B cell (primary cell): Measurements from ENCODE around the gene COPB1. TPM values are rescaled to one million over a fixed set of nuclear protein-coding genes. Genes with fewer than 3 reads are reported as not detected.

Experiments
- ATAC-seq: fragments of 200-7000 bp; cut with Tn5 transposase; one replicate; pipeline ENCODE4 v1.10.0; 2021; ENCODE audit warnings: low read depth, mild to moderate bottlenecking, moderate number of reproducible peaks, moderate library complexity
- CTCF ChIA-PET: fragments of 350-600 bp; sonication (Branson Sonifier 250); formaldehyde crosslinking; loops from one replicate; lab custom pipeline; 2021; ENCODE audit warnings: antibody characterized with exemption, inconsistent platforms; lab: Charles Lee
- POLR2A ChIA-PET: fragments of 350-600 bp; sonication (Branson Sonifier 250); formaldehyde crosslinking; loops from one replicate; lab custom pipeline; 2021; ENCODE audit warnings: antibody characterized with exemption; lab: Charles Lee
- DNase-seq: peaks from one replicate; pipeline ENCODE4 v3.0.0; 2013
- H2AFZ ChIP-seq: 2 replicates; pipeline ENCODE4 v1.6.1; 2012; ENCODE audit warnings: mild to moderate bottlenecking, low read depth, low read length; ENCODE audit not compliant: insufficient read depth, poor library complexity, severe bottlenecking
- H3K27ac ChIP-seq, 2 donors: 1 replicate in 1 of 2; 2 replicates in 1 of 2; pipeline ENCODE4 v1.5.1; 2012 to 2013; ENCODE audit warnings: low read length in 2 of 2, mild to moderate bottlenecking in 2 of 2, moderate library complexity in 1 of 2
- H3K27me3 ChIP-seq, 4 experiments: fragments of 200-600 bp in 1 of 4; sonication (generic) in 1 of 4; replicated peaks in 1 of 4; 1 replicate in 2 of 4; 2 replicates in 2 of 4; pipeline versions ENCODE4 v1.6.1 to v1.7.0; 2013 to 2016; ENCODE audit warnings: low read length in 3 of 4, mild to moderate bottlenecking in 2 of 4, mixed read lengths in 1 of 4, moderate library complexity in 1 of 4; ENCODE audit not compliant: insufficient read depth in 4 of 4, control insufficient read depth in 3 of 4; ENCODE audit errors: control extremely low read depth in 1 of 4
- H3K36me3 ChIP-seq, 2 experiments: replicated peaks in 1 of 2; 1 replicate in 1 of 2; 2 replicates in 1 of 2; pipeline versions ENCODE4 v1.6.1 to v1.7.1; 2013; ENCODE audit warnings: low read length in 1 of 2; ENCODE audit not compliant: insufficient read depth in 2 of 2, control insufficient read depth in 1 of 2; ENCODE audit errors: control extremely low read depth in 1 of 2, extremely low read depth in 1 of 2
- H3K4me1 ChIP-seq, 2 donors: fragments of 200-600 bp in 1 of 2; sonication (generic) in 1 of 2; 1 replicate in 1 of 2; 2 replicates in 1 of 2; pipeline versions ENCODE4 v1.5.1 to v1.6.1; 2013 to 2017; ENCODE audit warnings: low read length in 2 of 2; ENCODE audit not compliant: control insufficient read depth in 2 of 2, insufficient read depth in 2 of 2
- H3K4me2 ChIP-seq: replicated peaks from 2 replicates; pipeline ENCODE3; 2012; ENCODE audit warnings: mild to moderate bottlenecking, low read depth, low read length; ENCODE audit not compliant: poor library complexity, severe bottlenecking
- H3K4me3 ChIP-seq, 5 experiments: fragments of 200-600 bp in 1 of 5; sonication (generic) in 1 of 5; 1 replicate in 3 of 5; 2 replicates in 2 of 5; pipeline versions ENCODE4 v1.5.1 to v1.7.0; 2011 to 2016; ENCODE audit warnings: low read length in 4 of 5, mild to moderate bottlenecking in 4 of 5, low read depth in 2 of 5, control low read depth in 1 of 5, moderate library complexity in 1 of 5; ENCODE audit not compliant: insufficient read depth in 1 of 5; ENCODE audit errors: control extremely low read depth in 1 of 5, extremely low read depth in 1 of 5
- H3K79me2 ChIP-seq: fragments of 200-600 bp; sonication (generic); one replicate; pipeline ENCODE4 v1.6.0; 2016; ENCODE audit warnings: low read length; ENCODE audit not compliant: control insufficient read depth, insufficient read depth
- H3K9ac ChIP-seq: fragments of 200-600 bp; sonication (generic); 2 replicates; pipeline ENCODE4 v1.6.1; 2017; ENCODE audit warnings: mild to moderate bottlenecking, low read length, moderate library complexity
- H3K9me3 ChIP-seq, 3 donors: one replicate each; pipeline versions ENCODE4 v1.6.1 to v1.7.1; 2013; ENCODE audit warnings: low read length in 2 of 3; ENCODE audit not compliant: control insufficient read depth in 2 of 3, insufficient read depth in 1 of 3; ENCODE audit errors: control extremely low read depth in 1 of 3
- H4K20me1 ChIP-seq: 2 replicates; pipeline ENCODE4 v1.6.0; 2012; ENCODE audit warnings: mild to moderate bottlenecking, low read length; ENCODE audit not compliant: insufficient read depth, control insufficient read depth, poor library complexity, severe bottlenecking
- H3K27ac Mint-ChIP-seq: one replicate; pipeline ENCODE4 v1.8.0; 2021; ENCODE audit warnings: mixed read lengths
- H3K27me3 Mint-ChIP-seq: one replicate; pipeline ENCODE4 v1.8.0; 2021; ENCODE audit warnings: mixed read lengths
- H3K4me1 Mint-ChIP-seq: one replicate; pipeline ENCODE4 v1.8.0; 2021; ENCODE audit warnings: mixed read lengths
- H3K4me3 Mint-ChIP-seq: one replicate; pipeline ENCODE4 v1.8.0; 2021; ENCODE audit warnings: mixed read lengths
- H3K9me3 Mint-ChIP-seq: one replicate; pipeline ENCODE4 v1.8.0; 2022; ENCODE audit warnings: mixed read lengths; ENCODE audit not compliant: insufficient read depth
- EZH2 ChIP-seq: IDR thresholded peaks from 2 replicates; pipeline ENCODE4 v1.6.1; 2012; ENCODE audit warnings: borderline replicate concordance, low read depth, mild to moderate bottlenecking, moderate library complexity, low read length; ENCODE audit not compliant: insufficient read depth, poor library complexity, severe bottlenecking
- WGBS: methylation state at CpG from one replicate; pipeline ENCODE4 v1.1.5; 2013; ENCODE audit warnings: missing lambda C conversion rate; ENCODE audit not compliant: insufficient coverage; 5-methylcytosine and 5-hydroxymethylcytosine counted together
- intact Hi-C: fragments of 100-400 bp; cut with micrococcal nuclease; formaldehyde crosslinking; loops from one replicate; pipeline ENCODE4 v1.10.0; 2022
- polyA plus RNA-seq: library from polyadenylated mRNA; depleted of rRNA; stranded (reverse); fragments of >200 nt; gene quantifications from 2 replicates; pipeline ENCODE4 v1.2.3, GENCODE V29; 2012
- total RNA-seq, 2 donors: library from RNA; stranded (reverse); fragments of 120-200 nt in 1 of 2; gene quantifications; 1 replicate in 1 of 2; 2 replicates in 1 of 2; pipeline versions ENCODE4 v1.2.3 to v1.2.4, GENCODE V29; 2013 to 2022
- TF ChIP-seq, protein P1 (sequence below): fragments of 200-600 bp; IDR thresholded peaks from one replicate; pipeline ENCODE4 v1.8.0; 2022; ENCODE audit warnings: antibody characterized with exemption, mild to moderate bottlenecking

COPB1 gene
- total and polyA plus RNA-seq, 2 donors (not counting 1 experiment from before 2014, with no cell fraction given), result 32.0 to 80.2 TPM

GRCh38 chr11:14420223-14420622 is 79.4 kb downstream of the COPB1 start:
- Histone ChIP-seq H3K9ac (no peak overlapping the region), H3K4me3 (no peak overlapping the region), H3K4me2 (no peak overlapping the region), H3K27ac (no peak overlapping the region), H3K9me3 (no peaks in the 10 kb centered on the region), H4K20me1 (no peaks in the 10 kb centered on the region), H3K36me3 (no peaks in the 10 kb centered on the region), H3K27me3 (peaks cover 0 to 3% (median 0%) of the 10 kb centered on the region in 4 experiments), H3K4me1 (peaks cover 12 to 18% of the 10 kb centered on the region in 2 donors), H3K79me2 (peaks cover 5% of the 10 kb centered on the region), H2AFZ (no peak overlapping the region)
- DNase-seq, result no peak
- intact Hi-C loops, result no loop called here
- no peak for ATAC-seq
- Mint-ChIP-seq H3K27me3 (no peaks in the 10 kb centered on the region), H3K27ac (no peak overlapping the region), H3K9me3 (no peaks in the 10 kb centered on the region), H3K4me1 (peaks cover 2% of the 10 kb centered on the region), H3K4me3 (no peak overlapping the region)
- 100% methylated on average over 2 of the region's 3 CpGs for WGBS
- POLR2A ChIA-PET, result no interaction called here
- TF ChIP-seq EZH2, result no peak
- TF ChIP-seq, protein P1, sequence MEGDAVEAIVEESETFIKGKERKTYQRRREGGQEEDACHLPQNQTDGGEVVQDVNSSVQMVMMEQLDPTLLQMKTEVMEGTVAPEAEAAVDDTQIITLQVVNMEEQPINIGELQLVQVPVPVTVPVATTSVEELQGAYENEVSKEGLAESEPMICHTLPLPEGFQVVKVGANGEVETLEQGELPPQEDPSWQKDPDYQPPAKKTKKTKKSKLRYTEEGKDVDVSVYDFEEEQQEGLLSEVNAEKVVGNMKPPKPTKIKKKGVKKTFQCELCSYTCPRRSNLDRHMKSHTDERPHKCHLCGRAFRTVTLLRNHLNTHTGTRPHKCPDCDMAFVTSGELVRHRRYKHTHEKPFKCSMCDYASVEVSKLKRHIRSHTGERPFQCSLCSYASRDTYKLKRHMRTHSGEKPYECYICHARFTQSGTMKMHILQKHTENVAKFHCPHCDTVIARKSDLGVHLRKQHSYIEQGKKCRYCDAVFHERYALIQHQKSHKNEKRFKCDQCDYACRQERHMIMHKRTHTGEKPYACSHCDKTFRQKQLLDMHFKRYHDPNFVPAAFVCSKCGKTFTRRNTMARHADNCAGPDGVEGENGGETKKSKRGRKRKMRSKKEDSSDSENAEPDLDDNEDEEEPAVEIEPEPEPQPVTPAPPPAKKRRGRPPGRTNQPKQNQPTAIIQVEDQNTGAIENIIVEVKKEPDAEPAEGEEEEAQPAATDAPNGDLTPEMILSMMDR, result no peak
- CTCF ChIA-PET, result interaction anchor here (1.3 to 6.6 kb wide), 6 partner anchors 35 to 120 kb away, joined by 3 to 73 read pairs (median 7); no protein-coding TSS in a partner anchor

- DNase-seq (no peak), ATAC-seq (no peak)
- H3K36me3 ChIP-seq, result no peaks in the 10 kb centered on the region
- H3K9me3 ChIP-seq, result no peaks in the 10 kb centered on the region
- 100% methylated on average over 1 of the region's 6 CpGs for WGBS
- CTCF ChIA-PET, result interaction anchor here (0.8 to 6.6 kb wide), 13 partner anchors 32 to 118 kb away, joined by 3 to 73 read pairs (median 4); no protein-coding TSS in a partner anchor
- no peaks in the 10 kb centered on the region for H3K9me3 Mint-ChIP-seq
- H3K4me3 Mint-ChIP-seq, result no peak overlapping the region
- H3K4me1 ChIP-seq, result peaks cover 21 to 25% of the 10 kb centered on the region in 2 donors
- H3K27ac ChIP-seq, result no peak overlapping the region
- peaks cover 12% of the 10 kb centered on the region for H3K4me1 Mint-ChIP-seq
- TF ChIP-seq, protein P1, result peak; percentile 43
- no peak for TF ChIP-seq EZH2
- POLR2A ChIA-PET, result no interaction called here
- peaks cover 0 to 3% (median 0%) of the 10 kb centered on the region in 4 experiments for H3K27me3 ChIP-seq
- peaks cover 5% of the 10 kb centered on the region for H3K79me2 ChIP-seq
- H3K4me2 ChIP-seq, result no peak overlapping the region
- H3K4me3 ChIP-seq, result no peak overlapping the region
- H2AFZ ChIP-seq, result no peak overlapping the region
- no peak overlapping the region for H3K9ac ChIP-seq
- H4K20me1 ChIP-seq, result no peaks in the 10 kb centered on the region
- no peaks in the 10 kb centered on the region for H3K27me3 Mint-ChIP-seq
- H3K27ac Mint-ChIP-seq, result no peak overlapping the region
- intact Hi-C loops, result loop anchor here (1.0 kb wide), 1 partner anchor 119 kb away; no protein-coding TSS in a partner anchor
Observed at GRCh38 chr11:14418801-14419417, 80.7 kb downstream of the COPB1 start.
